ENCODE results near the gene PITX2. TPM values are rescaled to one million over a fixed set of nuclear protein-coding genes. Genes with fewer than 3 reads are reported as not detected.
A peak's percentile ranks its signal among the peaks of the same experiment; 100 is the strongest.

Gene PITX2
- total and polyA plus RNA-seq, 8 donors, result 0.11 to 0.28 (median 0.24) TPM; not detected in 4

DNA sequence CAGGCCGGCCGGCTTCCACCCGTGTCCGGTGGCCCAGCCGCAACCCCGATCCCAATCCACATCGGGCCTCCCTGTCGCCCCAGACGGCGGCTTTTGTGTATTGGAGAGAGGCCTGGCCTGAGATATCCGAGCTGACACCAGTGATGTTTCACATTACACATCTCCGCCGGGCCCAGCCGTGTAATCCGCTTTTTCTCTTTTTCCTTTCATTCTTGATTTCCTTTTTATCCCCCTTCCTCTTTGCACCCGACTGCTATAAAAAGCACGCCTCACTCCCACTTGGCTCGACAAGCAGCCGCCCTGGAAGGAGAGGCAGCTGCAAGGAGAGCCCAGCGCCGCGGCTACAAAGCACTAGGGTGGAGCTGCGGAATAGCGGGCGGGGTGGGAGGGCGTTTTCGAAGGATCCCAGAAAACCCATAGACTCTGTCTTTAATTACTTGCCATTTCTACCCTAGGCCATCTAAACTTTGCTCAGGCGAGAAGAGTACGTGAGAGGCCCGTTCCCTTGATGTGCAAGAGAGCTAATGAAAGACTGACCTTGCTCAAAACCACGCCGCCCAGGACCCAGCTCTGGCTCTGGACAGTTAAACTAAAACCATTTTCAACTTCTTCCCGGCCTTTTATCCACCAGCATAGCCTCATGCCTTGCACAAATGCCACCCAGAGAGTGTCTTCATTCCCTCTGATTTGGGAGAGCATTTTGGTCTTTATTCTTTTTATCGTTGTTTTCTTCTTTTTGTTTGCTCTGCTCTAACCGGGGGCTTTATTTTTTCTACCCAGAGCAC lies 3.2 kb downstream of the PITX2 start:
- ATAC-seq (no peak), DNase-seq (peak in 1 of 4 donors; percentile 69)
- no peak for TF ChIP-seq CTCF (IDR thresholded peaks at IDR 0.05)
- Histone ChIP-seq H3K27ac (no peak overlapping the region), H3K4me1 (peaks cover 5 to 18% of the 10 kb centered on the region in 2 donors), H3K9me3 (no peaks in the 10 kb centered on the region), H3K36me3 (no peaks in the 10 kb centered on the region), H3K4me3 (no peak overlapping the region), H3K27me3 (peaks cover 100% of the 10 kb centered on the region in 2 donors)
- intact Hi-C loops (cut with DNase I), result no loop called here

- ATAC-seq, result no peak
- no peak overlapping the region for H3K27ac ChIP-seq
Observed at GRCh38 chr4:110618581-110619462, 4.1 kb downstream of the PITX2 start.

GRCh38 chr4:110617646-110618580 lies 5.0 kb downstream of the PITX2 start:
- intact Hi-C loops (cut with DNase I), result no loop called here
- Histone ChIP-seq H3K4me1 (peaks cover 5 to 15% of the 10 kb centered on the region in 2 donors), H3K4me3 (no peak overlapping the region), H3K9me3 (no peaks in the 10 kb centered on the region), H3K27me3 (peaks cover 100% of the 10 kb centered on the region in 2 donors), H3K36me3 (no peaks in the 10 kb centered on the region), H3K27ac (no peak overlapping the region)
- no peak for ATAC-seq
- no peak for TF ChIP-seq CTCF (IDR thresholded peaks at IDR 0.05)
- peak in 1 of 4 donors; percentile 66 for DNase-seq

More at GRCh38 chr4:110618581-110619462, 4.1 kb downstream of the PITX2 start:
- Histone ChIP-seq H3K36me3 (no peaks in the 10 kb centered on the region), H3K4me3 (no peak overlapping the region), H3K9me3 (no peaks in the 10 kb centered on the region), H3K4me1 (peaks cover 5 to 18% of the 10 kb centered on the region in 2 donors), H3K27me3 (peaks cover 100% of the 10 kb centered on the region in 2 donors)
- peak in 1 of 4 donors; percentile 56 for DNase-seq
- intact Hi-C loops (cut with DNase I), result no loop called here
- TF ChIP-seq CTCF (IDR thresholded peaks at IDR 0.05), result no peak

DNA sequence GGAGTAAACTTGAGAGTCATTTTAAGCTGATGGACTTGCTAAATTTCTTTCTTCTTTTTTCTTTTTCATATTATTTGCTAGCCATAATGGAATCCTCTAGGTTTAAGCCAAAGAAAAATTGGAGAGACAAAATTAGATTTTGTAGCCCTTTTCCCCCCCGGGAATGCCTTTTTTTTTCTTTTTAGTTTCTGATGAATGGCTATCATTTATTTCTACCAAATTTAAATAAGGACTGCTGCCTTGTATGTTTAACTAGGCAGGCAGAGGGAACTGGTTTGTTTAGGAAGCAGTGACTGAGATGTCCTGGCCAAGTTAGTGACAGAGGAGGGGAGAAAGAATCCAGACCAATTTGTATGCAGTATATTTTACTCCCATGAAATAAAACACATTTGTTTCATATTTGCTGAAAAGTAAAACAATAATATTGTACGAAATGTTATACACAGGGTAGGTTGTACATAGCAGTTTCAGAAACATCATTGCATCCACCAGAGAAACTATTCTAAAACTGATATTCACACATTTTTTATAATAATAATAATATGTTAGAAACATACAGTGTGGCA lies 5.7 kb downstream of the PITX2 start:
- ATAC-seq (no peak), DNase-seq (no peak)
- TF ChIP-seq CTCF (IDR thresholded peaks at IDR 0.05), result no peak
- intact Hi-C loops (cut with DNase I), result no loop called here
- Histone ChIP-seq H3K36me3 (no peaks in the 10 kb centered on the region), H3K4me3 (no peak overlapping the region), H3K9me3 (no peaks in the 10 kb centered on the region), H3K27me3 (peaks cover 100% of the 10 kb centered on the region in 2 donors), H3K27ac (no peak overlapping the region), H3K4me1 (peaks cover 3 to 10% of the 10 kb centered on the region in 2 donors)

Data from left lung (tissue), 10 donors.